Activated naive CD4-positive, alpha-beta T cell (primary cell): ENCODE measurements around the gene ENO3.
A peak's percentile ranks its signal among the peaks of the same experiment; 100 is the strongest.

Experiments
- DNase-seq, 4 experiments: peaks; one replicate each; lab custom pipeline; 2025; lab: John Stamatoyannopoulos, UW

The ENO3 gene

DNA sequence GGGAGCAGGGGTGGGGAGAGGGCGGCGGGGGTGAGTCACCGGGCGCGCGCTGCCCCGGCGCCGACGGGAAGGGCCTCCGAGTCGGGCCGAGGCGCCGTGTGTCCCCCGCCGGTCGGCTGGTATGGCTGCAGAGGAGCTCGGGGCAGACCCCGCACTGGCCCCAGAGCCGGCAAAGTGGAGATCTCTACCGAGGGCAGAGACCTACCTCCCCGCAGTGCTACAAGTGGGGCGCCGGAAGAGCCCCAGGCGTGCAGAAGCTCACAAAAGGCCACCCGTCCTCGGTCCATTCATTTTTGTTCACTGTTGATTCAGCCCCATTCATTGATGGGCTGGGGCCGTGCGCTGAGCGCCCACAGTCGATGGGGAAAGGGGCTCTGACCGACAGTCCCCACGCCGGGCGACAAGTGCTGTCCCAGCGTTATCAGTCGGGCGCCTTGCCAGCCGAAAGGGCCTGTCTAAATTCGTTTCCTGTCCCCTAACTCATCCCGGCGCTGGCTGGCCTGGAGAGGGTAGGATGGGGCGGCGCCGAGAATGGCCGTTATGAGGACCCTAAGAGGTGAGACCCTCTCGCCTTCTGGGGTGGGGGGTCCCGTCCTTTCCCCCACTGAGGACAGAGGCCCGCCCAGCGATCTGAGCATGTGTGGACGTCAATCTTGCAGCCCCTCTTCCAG is 709 bp upstream of the ENO3 start:
- peak in 2 of 4 experiments; percentile 56 to 60 for DNase-seq

DNA sequence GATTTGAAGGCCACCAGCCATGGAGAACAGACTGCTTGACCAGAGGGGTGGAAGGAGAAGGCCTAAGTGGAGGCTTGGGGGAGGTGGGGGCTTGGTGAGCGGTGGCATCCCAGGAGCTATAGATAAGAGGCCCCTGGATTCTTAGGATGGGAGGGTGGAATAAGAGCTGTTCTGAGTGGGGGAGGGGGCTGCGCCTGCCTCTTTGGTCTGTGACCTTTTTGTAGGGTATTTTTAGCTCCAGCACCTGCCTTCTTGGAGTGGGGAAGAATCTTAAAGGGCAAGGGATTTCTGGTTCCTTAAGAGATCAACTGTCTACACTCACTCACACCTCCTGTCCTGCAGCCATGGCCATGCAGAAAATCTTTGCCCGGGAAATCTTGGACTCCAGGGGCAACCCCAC is 567 bp downstream of the ENO3 start:
- no peak for DNase-seq

DNA sequence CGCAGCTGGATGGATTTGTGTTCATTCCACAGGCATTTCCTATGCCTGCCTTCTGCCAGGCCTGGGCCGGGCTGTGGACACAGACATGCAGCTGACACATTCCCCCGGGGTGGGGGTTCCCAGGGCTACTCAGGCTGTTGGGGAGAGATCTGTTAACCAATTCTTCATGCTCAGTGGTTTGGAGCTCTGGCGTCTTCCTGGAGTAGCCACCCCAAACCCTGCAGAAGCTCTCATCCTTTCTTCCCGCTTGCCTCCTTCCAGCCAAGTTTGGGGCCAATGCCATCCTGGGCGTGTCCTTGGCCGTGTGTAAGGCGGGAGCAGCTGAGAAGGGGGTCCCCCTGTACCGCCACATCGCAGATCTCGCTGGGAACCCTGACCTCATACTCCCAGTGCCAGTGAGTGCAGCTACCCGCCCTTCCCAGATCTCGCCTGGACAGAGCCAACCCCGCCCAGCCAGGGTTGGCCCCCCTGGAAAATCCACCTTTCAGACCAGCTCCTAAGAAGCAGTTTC is 2.6 kb downstream of the ENO3 start:
- DNase-seq: no peak

DNA sequence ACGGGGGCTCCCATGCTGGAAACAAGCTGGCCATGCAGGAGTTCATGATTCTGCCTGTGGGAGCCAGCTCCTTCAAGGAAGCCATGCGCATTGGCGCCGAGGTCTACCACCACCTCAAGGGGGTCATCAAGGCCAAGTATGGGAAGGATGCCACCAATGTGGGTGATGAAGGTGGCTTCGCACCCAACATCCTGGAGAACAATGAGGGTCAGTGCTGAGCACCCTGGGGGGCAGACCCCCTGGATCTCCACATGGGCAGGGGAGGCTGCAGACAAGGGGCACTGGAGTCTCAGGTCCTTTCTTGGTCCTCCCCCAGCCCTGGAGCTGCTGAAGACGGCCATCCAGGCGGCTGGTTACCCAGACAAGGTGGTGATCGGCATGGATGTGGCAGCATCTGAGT is 4.2 kb downstream of the ENO3 start:
- no peak for DNase-seq

DNA sequence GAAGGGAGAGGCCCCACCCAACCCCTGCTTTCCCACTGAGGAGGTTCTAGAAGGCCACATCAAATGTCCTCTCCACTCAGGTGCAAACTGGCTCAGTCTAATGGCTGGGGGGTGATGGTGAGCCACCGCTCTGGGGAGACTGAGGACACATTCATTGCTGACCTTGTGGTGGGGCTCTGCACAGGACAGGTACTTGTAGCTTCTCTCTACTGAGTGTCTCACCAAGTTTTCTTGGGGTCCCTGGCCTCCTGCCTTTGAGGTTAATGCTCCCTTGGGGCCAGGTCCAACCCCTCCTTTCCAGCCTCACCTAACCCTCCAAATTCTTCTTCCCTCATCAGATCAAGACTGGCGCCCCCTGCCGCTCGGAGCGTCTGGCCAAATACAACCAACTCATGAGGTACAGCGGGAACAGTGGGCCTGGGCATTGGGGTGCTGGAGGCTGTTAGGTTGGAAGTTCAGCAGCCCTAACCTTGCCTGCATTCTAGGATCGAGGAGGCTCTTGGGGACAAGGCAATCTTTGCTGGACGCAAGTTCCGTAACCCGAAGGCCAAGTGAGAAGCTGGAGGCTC is 5.7 kb downstream of the ENO3 start:
- DNase-seq: peak in 1 of 4 experiments; percentile 41

DNA sequence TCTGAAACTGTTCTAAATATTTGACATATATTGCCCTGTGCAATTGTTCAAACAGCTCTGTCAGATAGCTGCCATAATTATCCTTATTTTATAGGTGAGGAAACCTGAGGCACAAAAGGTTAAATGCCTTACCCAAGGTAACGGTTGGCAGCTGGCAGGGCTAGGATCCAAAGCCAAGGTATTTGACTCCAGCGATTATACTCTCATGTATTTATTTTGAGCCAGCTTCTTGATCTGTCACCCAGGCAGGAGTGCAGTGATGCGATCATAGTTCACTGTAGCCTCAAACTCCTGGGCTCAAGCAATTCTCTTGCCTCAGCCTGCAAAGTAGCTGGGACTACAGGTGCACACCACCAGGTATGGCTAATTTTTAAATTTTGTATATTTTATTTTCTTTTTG is 7.2 kb downstream of the ENO3 start:
- no peak for DNase-seq

DNA sequence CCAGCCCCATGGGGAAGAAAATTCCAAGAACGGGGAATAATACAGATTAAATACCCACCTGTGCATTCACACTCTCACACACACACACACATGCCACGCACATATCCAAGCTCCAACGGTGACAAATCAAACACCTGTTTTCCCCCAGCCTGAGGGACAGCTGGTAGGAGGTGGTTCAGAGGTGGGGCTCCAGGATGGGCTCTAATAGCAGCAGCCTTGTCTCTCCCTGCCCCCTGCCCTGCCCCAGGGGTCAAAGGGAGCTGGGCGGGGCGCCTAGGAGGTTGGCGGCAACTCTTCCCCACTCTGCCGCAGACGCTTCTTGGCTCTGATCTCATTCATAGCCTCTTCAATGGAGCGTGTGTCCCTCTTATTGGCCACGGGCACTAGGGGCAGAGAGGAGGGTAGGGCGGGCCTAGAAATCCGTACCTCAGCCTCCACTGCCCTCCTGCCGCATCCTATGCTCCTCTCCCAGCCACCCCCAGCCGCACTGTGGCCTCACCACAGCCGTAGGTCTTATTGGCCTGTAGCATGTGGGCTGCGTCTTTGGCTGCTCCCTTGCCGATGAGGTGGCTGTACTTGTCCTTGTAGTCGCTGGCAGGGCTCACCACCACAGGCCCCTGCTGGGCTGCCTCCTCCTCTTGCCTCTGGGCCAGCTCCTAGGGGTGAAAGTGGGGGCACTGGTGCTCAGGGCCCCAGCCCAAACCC is 8.5 kb downstream of the ENO3 start:
- DNase-seq: no peak

DNA sequence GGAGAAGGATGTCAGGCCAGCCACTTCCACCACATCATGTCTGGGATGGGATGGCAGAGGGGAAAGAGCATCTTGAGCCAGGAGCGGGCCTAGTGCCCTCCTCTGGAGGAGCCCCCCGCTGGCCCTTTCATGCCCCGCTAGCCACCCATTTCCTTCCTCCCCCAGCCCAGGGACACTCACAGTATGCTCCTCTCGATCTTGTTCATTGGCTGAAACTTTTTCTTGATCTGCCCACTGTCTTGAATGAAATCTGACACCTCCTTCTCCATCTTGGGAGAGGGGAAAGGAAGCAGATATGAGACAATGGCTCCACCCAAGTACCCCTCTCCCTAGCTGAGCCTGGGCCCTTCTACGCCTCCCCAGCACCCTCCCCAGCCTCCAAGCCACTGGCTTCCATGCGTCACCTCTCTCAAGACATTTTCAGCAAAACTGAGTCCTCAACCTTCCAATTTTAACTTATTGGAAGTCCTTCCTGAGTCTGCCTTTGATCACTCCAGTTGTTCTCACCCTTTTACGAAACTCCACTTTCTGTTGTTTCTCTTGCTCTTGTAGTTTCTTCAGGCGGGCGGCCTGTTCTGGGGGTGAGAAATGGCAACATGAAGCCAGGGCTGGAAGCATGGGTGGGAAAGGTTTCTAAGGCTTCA is 9.5 kb downstream of the ENO3 start:
- DNase-seq: no peak

DNA sequence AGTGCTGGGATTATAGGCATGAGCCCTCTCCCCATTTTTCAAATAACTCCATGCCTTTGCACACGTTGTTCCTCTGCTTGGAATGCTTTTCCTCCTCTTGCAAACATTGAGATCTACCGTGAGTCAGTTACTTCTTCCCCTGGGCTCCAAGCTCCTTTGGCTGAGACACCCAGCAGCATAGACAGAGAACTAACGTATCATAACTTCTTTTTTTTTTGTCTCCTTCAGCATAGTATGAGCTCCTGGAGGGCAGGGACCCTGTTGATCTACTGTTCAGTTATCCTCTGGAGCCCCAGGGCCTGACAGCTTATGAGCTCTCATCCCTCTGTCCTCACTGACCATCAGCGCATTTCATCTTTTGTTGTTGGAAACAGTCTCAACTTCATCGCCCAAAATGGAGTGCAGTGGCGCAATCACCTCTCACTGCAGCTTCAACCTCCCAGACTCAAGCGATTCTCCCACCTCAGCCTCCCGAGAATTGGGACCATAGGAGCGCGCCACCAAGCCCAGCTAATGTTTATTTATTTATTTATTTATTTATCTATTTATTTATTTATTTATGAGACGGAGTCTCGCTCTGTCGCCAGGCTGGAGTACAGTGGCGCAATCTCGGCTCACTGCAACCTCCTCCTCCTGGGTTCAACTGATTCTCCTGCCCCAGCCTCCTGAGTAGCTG is 14.5 kb downstream of the ENO3 start:
- DNase-seq: no peak

DNA sequence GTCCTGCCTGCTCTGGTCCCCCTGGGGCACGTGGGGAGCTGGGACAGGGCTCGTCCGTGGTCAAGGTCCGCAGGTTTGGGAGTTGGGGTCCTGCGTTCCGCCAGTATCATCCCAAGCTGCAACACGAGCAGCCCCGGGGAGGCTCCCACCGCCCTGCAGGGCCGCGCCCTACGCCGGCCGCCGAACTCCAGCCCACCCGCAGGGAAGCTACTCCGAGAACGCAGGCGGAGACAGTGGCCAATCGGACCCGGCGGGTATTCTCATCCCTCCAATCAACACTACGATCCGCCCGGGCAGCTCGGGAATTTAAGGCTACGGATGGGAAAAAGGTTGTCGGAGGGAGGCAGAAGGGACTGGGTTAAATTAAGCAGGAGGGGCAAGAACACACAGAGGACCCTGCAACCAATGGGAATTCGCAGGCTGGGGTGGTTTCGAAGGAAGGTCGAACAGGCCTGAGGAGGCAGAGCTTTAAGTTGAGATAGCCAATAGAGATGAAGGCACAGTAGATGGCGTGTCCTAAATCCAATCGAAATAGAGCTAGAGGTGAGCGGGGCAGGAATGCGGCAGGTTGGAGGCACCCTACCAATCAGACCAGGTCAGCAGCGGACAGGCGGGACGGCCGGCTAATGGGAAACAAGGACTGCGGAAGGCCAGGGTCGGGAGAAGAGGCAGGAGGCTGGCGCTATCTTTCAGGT is 16.1 kb downstream of the ENO3 start:
- peak; percentile 79 to 92 (median 85) for DNase-seq

DNA sequence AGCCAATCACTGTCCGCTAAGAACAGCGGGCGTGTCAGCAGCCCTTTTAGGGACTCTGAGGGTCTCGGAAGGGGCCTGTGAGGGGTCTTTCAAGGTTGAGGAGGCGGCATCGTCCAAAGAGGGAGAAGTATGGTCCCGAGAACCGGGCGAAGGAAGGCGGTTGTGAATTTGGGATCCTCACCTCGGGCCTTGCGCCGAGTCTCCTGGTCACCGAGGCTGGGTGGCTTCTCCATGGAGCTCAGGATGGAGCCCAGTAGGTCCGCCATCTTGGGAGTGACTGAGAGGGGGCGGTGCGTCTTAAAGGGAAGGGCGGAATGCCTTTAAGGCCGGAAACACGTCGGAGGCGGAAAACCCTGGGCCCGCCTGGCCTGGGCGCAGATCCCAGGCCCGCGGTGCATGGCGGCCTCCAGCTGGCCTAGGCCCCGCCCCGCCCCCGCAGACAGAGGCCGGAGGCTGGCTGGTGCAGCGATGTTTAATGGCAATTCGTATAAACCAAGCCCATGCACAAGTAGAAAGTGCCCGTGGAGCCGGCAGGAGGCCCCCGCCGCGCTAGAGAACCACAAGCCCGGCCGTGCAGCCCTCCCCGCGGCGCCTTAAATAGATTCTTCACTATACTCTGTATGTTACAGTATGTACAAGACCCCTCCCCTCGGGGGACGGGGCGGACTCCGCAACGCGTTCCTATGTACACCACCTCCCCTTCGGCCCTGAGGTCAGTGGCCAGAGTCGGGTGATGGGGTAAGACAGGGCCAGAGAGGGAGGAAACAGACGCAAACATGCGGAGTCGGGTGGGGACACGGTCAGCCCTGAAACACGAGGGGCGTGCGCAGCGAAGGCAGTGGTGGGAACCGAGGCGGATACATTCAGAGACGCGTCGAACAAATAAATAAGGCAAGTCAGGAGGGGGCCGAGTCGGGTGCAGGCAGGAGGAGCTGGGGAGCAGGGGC is 16.9 kb downstream of the ENO3 start, which contains the start of gene SPAG7:
SPAG7 (minus strand) TSS at position 279 of the 947 bp plus-strand sequence; CDS start at position 266, 13 bp downstream.
- DNase-seq: peak; percentile 83 to 92 (median 88)

DNA sequence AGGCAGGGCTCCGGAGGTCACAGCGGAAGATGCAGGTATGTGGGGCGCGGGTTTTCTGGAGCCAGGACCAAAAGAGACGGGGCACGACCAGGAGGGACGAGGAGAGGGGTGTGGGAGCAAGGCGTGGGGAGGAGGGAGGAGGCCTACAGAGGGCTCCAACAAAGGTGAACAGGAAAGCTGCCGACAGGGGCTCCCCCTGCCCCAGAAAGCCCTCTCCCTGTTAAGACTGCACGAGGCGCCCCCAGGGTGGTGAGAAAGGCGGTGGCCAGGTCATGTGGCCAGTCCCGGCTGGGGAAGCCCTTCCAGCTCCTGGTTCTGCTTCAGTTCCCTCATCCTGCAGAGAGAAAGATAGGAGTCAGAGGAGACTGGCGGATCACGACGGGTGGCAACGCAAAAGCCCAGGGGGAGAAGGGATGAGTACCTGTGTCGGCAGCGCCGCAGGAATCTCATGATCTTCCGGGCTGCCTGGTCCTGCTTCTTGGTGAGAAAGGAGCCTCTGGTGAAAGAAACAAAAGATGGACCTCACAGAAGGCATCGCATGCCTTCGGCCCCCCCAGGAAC is 17.6 kb downstream of the ENO3 start:
- no peak for DNase-seq

DNA sequence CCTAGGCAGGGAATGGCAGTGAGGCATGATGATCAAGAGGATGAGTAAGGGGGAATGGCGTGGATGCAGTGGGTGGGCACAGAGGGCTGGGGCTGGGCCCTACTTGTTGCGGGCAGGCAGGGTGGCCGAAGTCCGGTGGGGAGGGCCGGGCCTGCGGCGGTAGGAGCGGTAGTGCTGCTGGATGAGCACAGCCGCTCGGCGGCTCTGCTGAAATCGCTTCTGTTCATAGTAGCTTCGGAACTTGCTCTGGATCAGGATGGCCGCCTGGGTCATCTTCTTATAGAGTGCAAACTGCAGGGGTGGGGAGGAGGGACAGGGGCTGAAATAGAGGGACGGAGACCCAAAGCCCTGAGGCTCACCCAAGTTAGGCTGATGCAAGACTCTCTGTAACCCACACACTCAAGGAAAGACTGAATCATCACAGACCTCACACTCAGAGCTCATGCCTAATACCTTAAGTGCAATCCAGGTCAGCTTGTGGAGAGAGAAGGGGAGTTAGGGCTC is 18.2 kb downstream of the ENO3 start:
- no peak for DNase-seq

DNA sequence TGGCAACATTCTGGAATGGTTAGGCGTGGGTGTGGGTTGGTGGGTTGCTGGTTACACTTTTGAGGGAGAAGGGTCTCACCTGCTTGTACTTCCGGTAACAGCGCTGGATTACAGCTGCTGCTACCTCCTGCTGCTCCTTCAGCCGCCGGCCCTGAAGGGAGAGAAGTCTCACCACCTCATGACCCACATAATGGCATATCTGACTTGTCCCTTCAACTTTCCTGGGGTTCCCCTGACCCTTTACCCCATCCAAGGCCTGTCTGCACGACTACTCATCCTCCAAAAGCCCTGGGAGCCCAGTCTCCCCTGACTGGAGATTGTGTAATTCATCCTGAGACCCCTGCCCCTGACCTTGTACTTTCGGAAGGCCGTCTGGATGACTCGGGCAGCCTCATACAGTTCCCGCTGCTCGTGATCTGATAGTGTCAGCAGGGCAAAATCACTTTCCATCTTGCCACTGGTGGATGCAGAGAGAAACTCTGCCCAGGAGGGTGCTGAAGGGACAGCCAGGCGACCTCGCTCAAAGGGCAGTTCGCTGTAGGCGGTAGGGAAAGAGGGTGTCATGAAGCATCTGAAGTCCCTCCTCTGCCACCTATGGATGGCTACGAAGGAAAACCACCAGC is 18.7 kb downstream of the ENO3 start:
- DNase-seq: no peak

DNA sequence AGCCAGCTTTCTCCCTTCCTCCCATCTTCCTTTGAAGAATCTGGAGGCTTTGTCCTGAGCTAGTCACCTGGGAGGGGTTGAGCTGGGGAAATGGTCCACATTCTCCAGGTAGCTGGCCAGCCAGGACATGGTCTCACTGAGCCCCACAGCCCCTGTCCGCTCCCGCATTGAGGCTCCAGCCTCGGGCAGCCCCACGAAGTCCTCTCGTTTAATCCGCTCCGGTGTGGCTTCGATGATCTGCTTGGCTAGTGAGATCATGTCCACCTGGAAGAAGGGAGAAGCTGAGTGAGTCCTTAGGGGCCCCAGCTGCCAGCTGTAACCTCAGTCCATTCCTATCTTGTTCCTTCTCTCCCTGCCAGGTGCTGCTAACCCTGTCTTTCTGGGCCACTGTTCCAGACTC is 19.4 kb downstream of the ENO3 start:
- DNase-seq: no peak

DNA sequence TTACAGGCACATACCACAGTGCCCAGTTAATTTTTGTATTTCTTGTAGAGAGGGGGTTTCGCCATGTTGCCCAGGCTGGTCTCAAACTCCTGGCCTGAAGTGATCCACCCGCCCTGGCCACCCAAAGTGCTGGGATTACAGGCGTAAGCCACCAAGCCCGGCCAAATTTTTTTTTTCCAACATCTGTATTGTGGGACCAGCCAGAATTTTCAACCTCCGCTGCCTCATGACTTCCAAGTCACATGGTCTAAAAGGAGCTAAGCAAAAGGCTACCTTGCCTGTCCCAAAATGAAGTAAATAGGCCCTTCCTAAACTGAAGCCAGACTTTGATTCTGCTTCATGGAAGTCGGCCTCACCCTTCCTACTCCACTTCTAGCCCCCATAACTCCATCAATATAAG is 20.9 kb downstream of the ENO3 start:
- no peak for DNase-seq

DNA sequence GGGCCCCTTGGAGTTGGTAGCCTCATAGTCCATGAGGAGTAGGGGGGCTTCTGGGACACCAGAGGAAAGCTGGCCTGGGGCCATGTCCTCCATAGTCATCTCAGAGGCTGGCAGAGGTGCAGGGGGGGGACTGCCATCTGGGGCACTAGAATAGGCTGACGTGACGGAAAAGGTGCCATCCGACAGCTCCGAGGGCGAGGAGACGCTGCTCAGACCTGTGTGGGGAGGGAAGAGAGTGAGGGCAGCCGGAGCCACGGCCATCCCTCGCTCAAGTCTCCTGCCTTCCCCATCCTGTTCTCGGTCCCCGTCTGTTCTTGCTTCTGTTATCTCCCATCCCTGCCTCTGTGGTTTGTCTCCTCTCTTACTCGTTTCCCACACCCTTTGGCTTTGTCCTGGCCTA is 21.4 kb downstream of the ENO3 start:
- no peak for DNase-seq

DNA sequence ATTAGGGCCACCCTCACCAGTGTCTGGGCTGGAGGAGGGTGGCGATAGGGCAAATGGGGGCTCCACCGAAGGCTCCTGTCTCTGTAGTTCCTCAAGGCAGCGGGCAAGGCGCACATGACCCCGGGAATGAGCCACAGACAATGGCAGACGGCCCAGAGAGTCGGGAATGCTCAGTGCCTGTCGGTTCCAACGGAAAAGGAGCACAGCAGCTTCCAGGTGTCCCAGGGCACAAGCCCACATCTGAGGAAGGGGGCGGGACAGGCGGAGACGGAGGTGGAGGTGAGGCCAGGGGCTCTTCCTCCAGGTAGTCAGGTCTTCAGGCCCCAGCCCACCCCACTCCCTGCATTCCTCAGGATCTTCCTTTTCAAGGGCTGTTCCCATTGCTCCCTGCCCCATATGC is 21.8 kb downstream of the ENO3 start:
- DNase-seq: no peak
